ENCODE measurements around the gene C1QTNF4.

DNA sequence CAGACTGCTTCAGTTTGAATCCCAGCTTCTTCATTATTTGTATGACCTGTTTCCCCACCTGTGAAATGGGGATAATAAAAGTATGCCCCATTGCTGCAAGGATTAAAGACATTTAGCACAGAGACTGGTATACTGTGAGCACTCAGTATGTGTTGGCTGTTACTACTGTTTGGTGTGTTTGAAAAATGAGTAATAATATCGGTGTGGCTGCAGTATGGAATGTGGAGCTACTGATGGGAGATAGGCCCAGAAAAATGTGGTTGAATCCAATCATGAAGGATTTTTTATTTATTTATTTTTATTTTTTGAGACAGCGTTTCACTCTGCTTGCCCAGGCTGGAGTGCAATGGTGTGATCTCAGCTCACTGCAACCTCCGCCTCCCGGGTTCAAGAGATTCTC lies 9.1 kb upstream of the C1QTNF4 start:
- TF ChIP-seq, protein P1, sequence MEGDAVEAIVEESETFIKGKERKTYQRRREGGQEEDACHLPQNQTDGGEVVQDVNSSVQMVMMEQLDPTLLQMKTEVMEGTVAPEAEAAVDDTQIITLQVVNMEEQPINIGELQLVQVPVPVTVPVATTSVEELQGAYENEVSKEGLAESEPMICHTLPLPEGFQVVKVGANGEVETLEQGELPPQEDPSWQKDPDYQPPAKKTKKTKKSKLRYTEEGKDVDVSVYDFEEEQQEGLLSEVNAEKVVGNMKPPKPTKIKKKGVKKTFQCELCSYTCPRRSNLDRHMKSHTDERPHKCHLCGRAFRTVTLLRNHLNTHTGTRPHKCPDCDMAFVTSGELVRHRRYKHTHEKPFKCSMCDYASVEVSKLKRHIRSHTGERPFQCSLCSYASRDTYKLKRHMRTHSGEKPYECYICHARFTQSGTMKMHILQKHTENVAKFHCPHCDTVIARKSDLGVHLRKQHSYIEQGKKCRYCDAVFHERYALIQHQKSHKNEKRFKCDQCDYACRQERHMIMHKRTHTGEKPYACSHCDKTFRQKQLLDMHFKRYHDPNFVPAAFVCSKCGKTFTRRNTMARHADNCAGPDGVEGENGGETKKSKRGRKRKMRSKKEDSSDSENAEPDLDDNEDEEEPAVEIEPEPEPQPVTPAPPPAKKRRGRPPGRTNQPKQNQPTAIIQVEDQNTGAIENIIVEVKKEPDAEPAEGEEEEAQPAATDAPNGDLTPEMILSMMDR (IDR thresholded peaks at IDR 0.05; ENCODE audit: low read length), result no peak
- TF ChIP-seq EZH2 (IDR thresholded peaks at IDR 0.05; ENCODE audit: borderline replicate concordance, low read length), result no peak
